K562 (cell line): ENCODE measurements around the gene ZNF174. TPM values are rescaled to one million over a fixed set of nuclear protein-coding genes. Genes with fewer than 3 reads are reported as not detected.

ENCODE experiments used
- ATF1 ChIP-seq, 2 experiments: fragments of 450-650 bp in 1 of 2; IDR thresholded peaks; 2 replicates each; pipeline ENCODE4 v1.6.1; 2016; ENCODE audit warnings: missing compliant biosample characterization in 1 of 2, missing genetic modification characterization in 1 of 2
- BACH1 ChIP-seq: fragments of 200-800 bp; sonication (Bioruptor generic); IDR thresholded peaks from 2 replicates; pipeline ENCODE4 v1.6.1; 2016; ENCODE audit warnings: missing genetic modification characterization, missing compliant biosample characterization
- CREBBP ChIP-seq: IDR thresholded peaks from one replicate; pipeline ENCODE4 v1.6.1; 2012; ENCODE audit warnings: low read depth, mild to moderate bottlenecking, control low read depth, inconsistent platforms, low read length
- FOXM1 ChIP-seq, 2 experiments: fragments of 450-650 bp in 1 of 2; sonication (generic) in 1 of 2; formaldehyde crosslinking in 1 of 2; IDR thresholded peaks; 2 replicates each; pipeline versions ENCODE4 v1.6.1 to v1.9.0; 2017 to 2022; ENCODE audit warnings: low read depth in 2 of 2, mild to moderate bottlenecking in 2 of 2, missing genetic modification reagents in 1 of 2, moderate library complexity in 1 of 2
- GATAD2B ChIP-seq: fragments of 450-650 bp; IDR thresholded peaks from 2 replicates; pipeline ENCODE4 v1.6.1; 2017; ENCODE audit warnings: mild to moderate bottlenecking, borderline replicate concordance
- HDAC6 ChIP-seq: IDR thresholded peaks from 2 replicates; pipeline ENCODE4 v1.6.1; 2012; ENCODE audit warnings: low read depth, mild to moderate bottlenecking, control low read depth, inconsistent platforms, low read length, moderate library complexity
- KDM5B ChIP-seq: fragments of 200-600 bp; sonication (generic); IDR thresholded peaks from 2 replicates; pipeline ENCODE4 v1.6.1; 2012; ENCODE audit warnings: low read depth, mild to moderate bottlenecking, moderate library complexity, low read length, control low read depth, inconsistent platforms; ENCODE audit not compliant: insufficient replicate concordance
- MCM2 ChIP-seq: fragments of 450-650 bp; IDR thresholded peaks from 2 replicates; pipeline ENCODE4 v1.6.1; 2017; ENCODE audit warnings: low read depth, mild to moderate bottlenecking
- MXI1 ChIP-seq: IDR thresholded peaks from 2 replicates; pipeline ENCODE4 v1.6.1; 2011; ENCODE audit warnings: low read depth, mild to moderate bottlenecking, improper control_type of control experiment, low read length
- NCOR1 ChIP-seq: fragments of 450-650 bp; IDR thresholded peaks from 2 replicates; pipeline ENCODE4 v1.6.1; 2016; ENCODE audit warnings: mild to moderate bottlenecking, moderate library complexity
- NONO ChIP-seq, 2 experiments: fragments of 200-400 bp in 1 of 2; fragments of 450-650 bp in 1 of 2; formaldehyde crosslinking in 1 of 2; IDR thresholded peaks; 2 replicates each; pipeline ENCODE4 v1.6.1; 2017; ENCODE audit warnings: low read depth in 2 of 2, mild to moderate bottlenecking in 2 of 2, moderate library complexity in 2 of 2, low read length in 1 of 2
- PML ChIP-seq: IDR thresholded peaks from 2 replicates; pipeline ENCODE4 v1.6.1; 2012; ENCODE audit warnings: low read length, inconsistent platforms
- SIN3A ChIP-seq, 2 experiments: fragments of 150-350 bp in 1 of 2; IDR thresholded peaks; 2 replicates each; pipeline ENCODE4 v1.6.1; 2011 to 2016; ENCODE audit warnings: borderline replicate concordance in 2 of 2, low read depth in 2 of 2, low read length in 2 of 2, mild to moderate bottlenecking in 2 of 2, moderate library complexity in 2 of 2; ENCODE audit not compliant: control insufficient read depth in 1 of 2
- SPI1 ChIP-seq: IDR thresholded peaks from 2 replicates; pipeline ENCODE4 v1.6.1; 2011; ENCODE audit warnings: low read depth, low read length, control low read depth, borderline replicate concordance
- TBL1XR1 ChIP-seq, 2 experiments: IDR thresholded peaks; 2 replicates each; pipeline ENCODE4 v1.6.1; 2012; ENCODE audit warnings: improper control_type of control experiment in 2 of 2, low read length in 2 of 2, mild to moderate bottlenecking in 1 of 2
- ZNF124 ChIP-seq: sonication (generic); formaldehyde crosslinking; IDR thresholded peaks from 2 replicates; pipeline ENCODE4 v1.8.1; 2022; ENCODE audit warnings: missing genetic modification reagents
- ZNF592 ChIP-seq: fragments of 450-650 bp; IDR thresholded peaks from 2 replicates; pipeline ENCODE4 v1.6.1; 2017; ENCODE audit warnings: antibody characterized with exemption, mild to moderate bottlenecking
- ZNF639 ChIP-seq, 2 experiments: fragments of 200-800 bp in 1 of 2; sonication (Bioruptor generic) in 1 of 2; sonication (generic) in 1 of 2; formaldehyde crosslinking in 1 of 2; IDR thresholded peaks in 1 of 2; conservative IDR thresholded peaks in 1 of 2; 2 replicates each; pipeline versions ENCODE4 v1.5.0 to v1.6.1; 2016 to 2020; ENCODE audit warnings: missing compliant biosample characterization in 1 of 2, missing genetic modification characterization in 1 of 2, missing genetic modification reagents in 1 of 2
- polyA plus RNA-seq, 8 experiments: library from polyadenylated mRNA; depleted of rRNA in 4 of 8; stranded (reverse) in 5 of 8; unstranded in 3 of 8; fragments of >200 nt; fragmentation: Nextera tagmentation in 2 of 8; fragmentation: Illumina TruSeq in 1 of 8; extraction: Ambion mirVana in 2 of 8; extraction: Trizol in 1 of 8; gene quantifications; 2 replicates each; pipeline versions ENCODE4 v1.2.1 to v1.2.3, GENCODE V29; 2011 to 2014; ENCODE audit warnings: inconsistent platforms in 1 of 8, missing spikeins in 1 of 8
- total RNA-seq, 7 experiments: library from RNA; depleted of rRNA in 6 of 7; stranded (reverse); fragments of >200 nt in 6 of 7; fragmentation: Illumina TruSeq in 2 of 7; extraction: Trizol in 2 of 7; gene quantifications; 2 replicates each; pipeline versions ENCODE4 v1.2.1 to v1.2.3, GENCODE V29; 2011 to 2021; ENCODE audit warnings: low replicate concordance in 1 of 7
- TF ChIP-seq, protein P1 (sequence below): sonication (generic); formaldehyde crosslinking; IDR thresholded peaks from 2 replicates; pipeline ENCODE4 v1.8.1; 2023; ENCODE audit warnings: mild to moderate bottlenecking, missing genetic modification reagents

The ZNF174 gene
- total and polyA plus RNA-seq, 9 of the 15 experiments (the other 6 are each of a cell fraction or from before 2014, with no cell fraction given) = 5.1 to 19.1 (median 12.5) TPM

GRCh38 chr16:3457434-3458252 is 56.6 kb downstream of the ZNF174 start (continued):
- peak; percentile 60; the same call in 1 of the 2 replicates for TF ChIP-seq ZNF592
- TF ChIP-seq PML = peak; percentile 49; the same call in 1 of the 2 replicates
- TF ChIP-seq GATAD2B = peak; percentile 93
- no peak for TF ChIP-seq ZNF124 (CRISPR knock-in tag)
- no peak for TF ChIP-seq BACH1 (tag)
- TF ChIP-seq SPI1 = peak; percentile 71; the same call in 1 of the 2 replicates
- TF ChIP-seq NONO (IDR thresholded peaks at IDR 0.05; ENCODE audit: low read depth in 2 of 2, low read length in 1 of 2) = peak; percentile 80 to 87
- peak; percentile 80 for TF ChIP-seq KDM5B
- no peak for TF ChIP-seq FOXM1 (IDR thresholded peaks at IDR 0.05; ENCODE audit: low read depth)
- TF ChIP-seq FOXM1 (CRISPR knock-in tag; IDR thresholded peaks at IDR 0.05; ENCODE audit: low read depth) = no peak
- 0 out of 2 replicates have a peak, but pooled peaks have one; percentile 31 for TF ChIP-seq NCOR1
- no peak for TF ChIP-seq HDAC6
- TF ChIP-seq SIN3A (IDR thresholded peaks at IDR 0.05; ENCODE audit: borderline replicate concordance in 2 of 2, control insufficient read depth in 1 of 2, low read depth in 2 of 2, low read length in 2 of 2) = peak in 1 of 2 experiments; percentile 71; a peak in 1 of 4 replicates
- TF ChIP-seq, protein P1, sequence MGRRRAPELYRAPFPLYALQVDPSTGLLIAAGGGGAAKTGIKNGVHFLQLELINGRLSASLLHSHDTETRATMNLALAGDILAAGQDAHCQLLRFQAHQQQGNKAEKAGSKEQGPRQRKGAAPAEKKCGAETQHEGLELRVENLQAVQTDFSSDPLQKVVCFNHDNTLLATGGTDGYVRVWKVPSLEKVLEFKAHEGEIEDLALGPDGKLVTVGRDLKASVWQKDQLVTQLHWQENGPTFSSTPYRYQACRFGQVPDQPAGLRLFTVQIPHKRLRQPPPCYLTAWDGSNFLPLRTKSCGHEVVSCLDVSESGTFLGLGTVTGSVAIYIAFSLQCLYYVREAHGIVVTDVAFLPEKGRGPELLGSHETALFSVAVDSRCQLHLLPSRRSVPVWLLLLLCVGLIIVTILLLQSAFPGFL (CRISPR knock-in tag) = no peak
- no peak for TF ChIP-seq ATF1 (CRISPR knock-in tag; IDR thresholded peaks at IDR 0.05)
- TF ChIP-seq ATF1 (tag; IDR thresholded peaks at IDR 0.05) = peak; percentile 83
- TF ChIP-seq CREBBP = no peak
- TF ChIP-seq TBL1XR1 (IDR thresholded peaks at IDR 0.05; ENCODE audit: low read length in 2 of 2) = no peak
- peak in 1 of 2 experiments; percentile 80; a peak in 2 of 4 replicates for TF ChIP-seq ZNF639 (CRISPR knock-in tag; conservative IDR thresholded peaks at IDR 0.05 in 1 of 2, IDR thresholded peaks at IDR 0.05 in 1 of 2)
- no peak for TF ChIP-seq MXI1
- TF ChIP-seq MCM2 = no peak
